Tibial nerve (tissue), 4 donors: ENCODE results near the gene RIMS1.

Experiments used
- EP300 ChIP-seq, 2 donors: sonication (generic); formaldehyde crosslinking; IDR thresholded peaks; one replicate each; pipeline ENCODE4 v1.6.1; 2017; ENCODE audit warnings: antibody characterized with exemption in 2 of 2, mild to moderate bottlenecking in 1 of 2
- POLR2A ChIP-seq, 2 donors: fragments of 450-650 bp; IDR thresholded peaks; one replicate each; pipeline ENCODE4 v1.6.1; 2017; ENCODE audit warnings: antibody characterized with exemption in 2 of 2, mild to moderate bottlenecking in 2 of 2, moderate library complexity in 2 of 2
- TF ChIP-seq, protein P1 (sequence below), 5 experiments: fragments of 200-600 bp in 3 of 5; fragments of 450-650 bp in 2 of 5; sonication (generic) in 3 of 5; IDR thresholded peaks; one replicate each; pipeline ENCODE4 v1.5.1; 2016 to 2019; ENCODE audit warnings: antibody characterized with exemption in 5 of 5, mild to moderate bottlenecking in 3 of 5, moderate library complexity in 2 of 5

GRCh38 chr6:72133324-72133723 is 247.0 kb downstream of the RIMS1 start:
- no peak for TF ChIP-seq POLR2A (IDR thresholded peaks at IDR 0.05)
- TF ChIP-seq, protein P1, sequence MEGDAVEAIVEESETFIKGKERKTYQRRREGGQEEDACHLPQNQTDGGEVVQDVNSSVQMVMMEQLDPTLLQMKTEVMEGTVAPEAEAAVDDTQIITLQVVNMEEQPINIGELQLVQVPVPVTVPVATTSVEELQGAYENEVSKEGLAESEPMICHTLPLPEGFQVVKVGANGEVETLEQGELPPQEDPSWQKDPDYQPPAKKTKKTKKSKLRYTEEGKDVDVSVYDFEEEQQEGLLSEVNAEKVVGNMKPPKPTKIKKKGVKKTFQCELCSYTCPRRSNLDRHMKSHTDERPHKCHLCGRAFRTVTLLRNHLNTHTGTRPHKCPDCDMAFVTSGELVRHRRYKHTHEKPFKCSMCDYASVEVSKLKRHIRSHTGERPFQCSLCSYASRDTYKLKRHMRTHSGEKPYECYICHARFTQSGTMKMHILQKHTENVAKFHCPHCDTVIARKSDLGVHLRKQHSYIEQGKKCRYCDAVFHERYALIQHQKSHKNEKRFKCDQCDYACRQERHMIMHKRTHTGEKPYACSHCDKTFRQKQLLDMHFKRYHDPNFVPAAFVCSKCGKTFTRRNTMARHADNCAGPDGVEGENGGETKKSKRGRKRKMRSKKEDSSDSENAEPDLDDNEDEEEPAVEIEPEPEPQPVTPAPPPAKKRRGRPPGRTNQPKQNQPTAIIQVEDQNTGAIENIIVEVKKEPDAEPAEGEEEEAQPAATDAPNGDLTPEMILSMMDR (IDR thresholded peaks at IDR 0.05) = no peak
- no peak for TF ChIP-seq EP300 (IDR thresholded peaks at IDR 0.05)
